Measurements from ENCODE around the gene VLDLR. TPM values are rescaled to one million over a fixed set of nuclear protein-coding genes. Genes with fewer than 3 reads are reported as not detected.

The VLDLR gene
- total RNA-seq (100 to 1,000 TPM in 3 of 4 donors, 10 to 100 TPM in 1; 82.5 to 147 (median 127) TPM), polyA plus RNA-seq (38.6 TPM)
- long read RNA-seq, donor 1, full-length matches to known transcripts, result 110 of 134 reads
- long read RNA-seq, donor 1, partial matches to known transcripts, result 10 of 134 reads
- long read RNA-seq, donor 1, other reads (novel, unspliced or antisense), result 14 of 134 reads
- long read RNA-seq, donor 2, full-length matches to known transcripts, result 64 of 76 reads
- long read RNA-seq, donor 2, partial matches to known transcripts, result 5 of 76 reads
- long read RNA-seq, donor 2, other reads (novel, unspliced or antisense), result 7 of 76 reads
- long read RNA-seq, donor 3, full-length matches to known transcripts, result 53 of 108 reads
- long read RNA-seq, donor 3, partial matches to known transcripts, result 41 of 108 reads
- long read RNA-seq, donor 3, other reads (novel, unspliced or antisense), result 14 of 108 reads
- long read RNA-seq, donor 4, full-length matches to known transcripts, result 79 of 113 reads
- long read RNA-seq, donor 4, partial matches to known transcripts, result 19 of 113 reads
- long read RNA-seq, donor 4, other reads (novel, unspliced or antisense), result 15 of 113 reads

GRCh38 chr9:2621722-2622460 is at the start of gene VLDLR:
VLDLR (plus strand) TSS chr9:2621787; CDS start chr9:2622190, 403 bp downstream.
- H3K4me1 ChIP-seq (ENCODE audit: control insufficient read depth, insufficient read depth, low read length), result peaks cover 3% of the 10 kb centered on the region
- H3K4me3 ChIP-seq (ENCODE audit: low read length), result peak within 1 kb of the TSS; percentile 79
- DNase-seq (peak; percentile 58 to 87 (median 84)), ATAC-seq (peak; percentile 48 to 53)
- no peaks in the 10 kb centered on the region for H3K27me3 ChIP-seq (ENCODE audit: control insufficient read depth, insufficient read depth)
- peak within 1 kb of the TSS; percentile 96 for H3K27ac ChIP-seq (ENCODE audit: low read length)
- WGBS, result under 1% methylated on average over 71 of the region's 72 CpGs
- intact Hi-C loops (cut with DNase I), result loop anchor here in 3 of 4 donors (5.0 to 10.0 kb wide), 3 partner anchors 55 to 127 kb away; no protein-coding TSS in a partner anchor
- H3K9me3 ChIP-seq (ENCODE audit: control insufficient read depth, low read length), result no peaks in the 10 kb centered on the region

GRCh38 chr9:2574203-2574602 is 47.4 kb upstream of the VLDLR start:
- DNase-seq, result no peak
- H3K27ac ChIP-seq (ENCODE audit: low read length), result no peak overlapping the region
- no peak for ATAC-seq
- intact Hi-C loops (cut with DNase I), result loop anchor here in 1 of 4 donors (5.0 kb wide), 1 partner anchor 43 kb away; no protein-coding TSS in a partner anchor
- no peaks in the 10 kb centered on the region for H3K9me3 ChIP-seq (ENCODE audit: control insufficient read depth, low read length)
- peaks cover 10% of the 10 kb centered on the region for H3K4me1 ChIP-seq (ENCODE audit: control insufficient read depth, insufficient read depth, low read length)
- H3K4me3 ChIP-seq (ENCODE audit: low read length), result no peak overlapping the region
- no peaks in the 10 kb centered on the region for H3K27me3 ChIP-seq (ENCODE audit: control insufficient read depth, insufficient read depth)
- 82% methylated on average over 3 of the region's 3 CpGs for WGBS

- 70% methylated on average over 2 of the region's 2 CpGs for WGBS
- DNase-seq (no peak), ATAC-seq (no peak)
- Histone ChIP-seq H3K4me3 (ENCODE audit: low read length) (no peak overlapping the region), H3K27ac (ENCODE audit: low read length) (no peak overlapping the region), H3K9me3 (ENCODE audit: control insufficient read depth, low read length) (no peaks in the 10 kb centered on the region), H3K27me3 (ENCODE audit: control insufficient read depth, insufficient read depth) (no peaks in the 10 kb centered on the region), H3K4me1 (ENCODE audit: control insufficient read depth, insufficient read depth, low read length) (peaks cover 8% of the 10 kb centered on the region)
- intact Hi-C loops (cut with DNase I), result no loop called here
These were observed 45.0 kb upstream of the VLDLR start for GRCh38 chr9:2576631-2577030.

- 82% methylated on average over 13 of the region's 13 CpGs for WGBS
- Histone ChIP-seq H3K9me3 (ENCODE audit: control insufficient read depth, low read length) (no peaks in the 10 kb centered on the region), H3K4me1 (ENCODE audit: control insufficient read depth, insufficient read depth, low read length) (no peaks in the 10 kb centered on the region), H3K27ac (ENCODE audit: low read length) (peak overlapping the region; percentile 28), H3K27me3 (ENCODE audit: control insufficient read depth, insufficient read depth) (no peaks in the 10 kb centered on the region), H3K4me3 (ENCODE audit: low read length) (no peak overlapping the region)
- intact Hi-C loops (cut with DNase I), result no loop called here
- DNase-seq, result peak in 2 of 3 donors; percentile 50 to 83
- ATAC-seq, result peak; percentile 47 to 84
These were observed 38.1 kb upstream of the VLDLR start for GRCh38 chr9:2583308-2584013.

- no peaks in the 10 kb centered on the region for H3K4me1 ChIP-seq (ENCODE audit: control insufficient read depth, insufficient read depth, low read length)
- intact Hi-C loops (cut with DNase I), result no loop called here
- no peak overlapping the region for H3K4me3 ChIP-seq (ENCODE audit: low read length)
- no peaks in the 10 kb centered on the region for H3K27me3 ChIP-seq (ENCODE audit: control insufficient read depth, insufficient read depth)
- WGBS, result 91% methylated on average over 1 of the region's 1 CpG
- DNase-seq, result no peak
- H3K9me3 ChIP-seq (ENCODE audit: control insufficient read depth, low read length), result no peaks in the 10 kb centered on the region
- no peak for ATAC-seq
- H3K27ac ChIP-seq (ENCODE audit: low read length), result no peak overlapping the region
These were observed 29.6 kb upstream of the VLDLR start for GRCh38 chr9:2591967-2592366.

GRCh38 chr9:2593744-2594143 is 27.8 kb upstream of the VLDLR start:
- Histone ChIP-seq H3K9me3 (ENCODE audit: control insufficient read depth, low read length) (no peaks in the 10 kb centered on the region), H3K4me3 (ENCODE audit: low read length) (no peak overlapping the region), H3K27ac (ENCODE audit: low read length) (no peak overlapping the region), H3K4me1 (ENCODE audit: control insufficient read depth, insufficient read depth, low read length) (no peaks in the 10 kb centered on the region), H3K27me3 (ENCODE audit: control insufficient read depth, insufficient read depth) (no peaks in the 10 kb centered on the region)
- DNase-seq, result no peak
- intact Hi-C loops (cut with DNase I), result no loop called here
- ATAC-seq, result no peak

- Histone ChIP-seq H3K9me3 (ENCODE audit: control insufficient read depth, low read length) (no peaks in the 10 kb centered on the region), H3K4me1 (ENCODE audit: control insufficient read depth, insufficient read depth, low read length) (no peaks in the 10 kb centered on the region), H3K27ac (ENCODE audit: low read length) (no peak overlapping the region), H3K4me3 (ENCODE audit: low read length) (no peak overlapping the region), H3K27me3 (ENCODE audit: control insufficient read depth, insufficient read depth) (no peaks in the 10 kb centered on the region)
- 93% methylated on average over 2 of the region's 2 CpGs for WGBS
- no peak for DNase-seq
- no peak for ATAC-seq
- intact Hi-C loops (cut with DNase I), result no loop called here
These were observed 25.6 kb upstream of the VLDLR start for GRCh38 chr9:2595973-2596372.

- Histone ChIP-seq H3K27me3 (ENCODE audit: control insufficient read depth, insufficient read depth) (no peaks in the 10 kb centered on the region), H3K4me3 (ENCODE audit: low read length) (no peak overlapping the region), H3K27ac (ENCODE audit: low read length) (no peak overlapping the region), H3K4me1 (ENCODE audit: control insufficient read depth, insufficient read depth, low read length) (no peaks in the 10 kb centered on the region), H3K9me3 (ENCODE audit: control insufficient read depth, low read length) (no peaks in the 10 kb centered on the region)
- DNase-seq, result no peak
- ATAC-seq, result no peak
- intact Hi-C loops (cut with DNase I), result no loop called here
- WGBS, result 49% methylated on average over 1 of the region's 1 CpG
These were observed 24.1 kb upstream of the VLDLR start for GRCh38 chr9:2597483-2597882.

- intact Hi-C loops (cut with DNase I), result no loop called here
- 78% methylated on average over 2 of the region's 2 CpGs for WGBS
- ATAC-seq, result no peak
These were observed 21.7 kb upstream of the VLDLR start for GRCh38 chr9:2599896-2600295.

GRCh38 chr9:2600307-2600706 is 21.3 kb upstream of the VLDLR start:
- DNase-seq, result no peak
- intact Hi-C loops (cut with DNase I), result no loop called here
- H3K4me1 ChIP-seq (ENCODE audit: control insufficient read depth, insufficient read depth, low read length), result no peaks in the 10 kb centered on the region
- no peaks in the 10 kb centered on the region for H3K9me3 ChIP-seq (ENCODE audit: control insufficient read depth, low read length)
- H3K27me3 ChIP-seq (ENCODE audit: control insufficient read depth, insufficient read depth), result no peaks in the 10 kb centered on the region
- ATAC-seq, result no peak
- no peak overlapping the region for H3K4me3 ChIP-seq (ENCODE audit: low read length)
- WGBS, result 93% methylated on average over 2 of the region's 2 CpGs
- no peak overlapping the region for H3K27ac ChIP-seq (ENCODE audit: low read length)

More at GRCh38 chr9:2599896-2600295, 21.7 kb upstream of the VLDLR start:
- no peak for DNase-seq
- no peaks in the 10 kb centered on the region for H3K4me1 ChIP-seq (ENCODE audit: control insufficient read depth, insufficient read depth, low read length)
- no peaks in the 10 kb centered on the region for H3K9me3 ChIP-seq (ENCODE audit: control insufficient read depth, low read length)
- no peak overlapping the region for H3K4me3 ChIP-seq (ENCODE audit: low read length)
- H3K27ac ChIP-seq (ENCODE audit: low read length), result no peak overlapping the region
- no peaks in the 10 kb centered on the region for H3K27me3 ChIP-seq (ENCODE audit: control insufficient read depth, insufficient read depth)

All from right cardiac atrium (tissue), 5 donors.